ENCODE results near the gene PSMG4.

PSMG4 gene

DNA sequence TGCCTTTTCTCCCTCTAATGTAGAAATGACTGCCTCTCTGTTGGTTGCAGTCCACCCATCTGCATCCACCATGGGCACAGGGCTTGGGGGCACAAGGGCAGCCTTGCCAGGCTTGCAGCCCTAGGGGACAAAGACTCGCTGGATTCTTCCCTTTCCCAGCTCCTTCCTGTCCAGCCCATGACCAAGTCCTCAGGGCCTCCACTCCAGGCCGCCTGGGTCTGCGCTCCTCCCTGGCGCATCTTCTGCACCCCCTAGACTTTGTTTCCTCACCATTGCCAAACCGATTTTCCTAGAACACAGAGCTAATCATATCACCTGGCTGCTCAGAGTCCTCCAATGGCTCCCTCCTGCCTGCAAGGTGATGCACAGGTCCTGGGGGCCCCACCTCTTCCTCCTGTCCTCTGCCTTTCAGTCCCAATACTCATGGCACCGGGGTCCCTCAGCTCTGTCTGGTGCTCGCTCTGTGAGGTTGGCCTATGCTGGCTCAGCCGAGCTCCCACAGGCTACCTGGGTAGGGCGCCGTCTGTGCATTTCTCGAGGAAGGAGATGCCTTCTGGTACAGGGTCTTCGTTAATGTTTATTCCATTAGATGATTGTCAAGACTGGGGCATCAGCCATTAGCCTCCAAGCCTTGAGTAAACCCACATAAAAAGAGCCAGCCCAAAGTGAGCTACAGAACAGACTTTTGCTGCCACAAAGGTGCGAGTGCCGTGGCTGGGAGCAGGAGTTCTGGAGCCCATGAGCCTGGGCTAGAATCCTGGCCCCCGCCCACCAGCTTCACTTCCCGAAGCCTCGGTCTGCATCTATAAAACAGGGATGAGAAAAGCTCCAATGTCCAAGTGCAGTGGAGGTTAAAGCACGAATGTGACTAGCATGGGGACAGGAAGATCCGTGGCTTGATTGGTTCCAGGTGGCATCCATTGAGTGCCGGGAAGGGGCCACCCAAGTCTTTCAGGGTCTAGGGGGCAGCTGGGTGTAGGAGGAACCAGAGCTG is 17.7 kb downstream of the PSMG4 start:
- no peak for DNase-seq (ENCODE audit: low read depth)

DNA sequence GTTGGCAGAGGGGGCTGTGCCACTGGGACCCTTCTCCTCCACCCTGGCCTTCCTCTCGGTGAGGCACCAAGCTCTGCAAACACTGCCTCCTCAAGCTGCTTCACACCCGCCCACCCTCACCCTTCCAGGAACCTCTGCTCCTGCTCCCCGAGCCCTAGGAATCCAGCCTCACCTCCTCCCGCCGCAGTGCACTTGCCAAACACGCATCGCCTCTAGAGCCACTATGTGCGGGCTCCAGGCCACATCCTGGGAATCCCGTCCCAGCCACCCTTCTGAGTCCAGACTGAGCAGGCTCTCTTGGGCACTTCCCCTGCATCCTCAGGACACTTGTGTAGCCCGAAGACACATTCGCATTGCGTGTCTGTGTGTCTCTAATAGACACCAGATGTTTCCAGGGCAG is 18.5 kb downstream of the PSMG4 start:
- DNase-seq (ENCODE audit: low read depth), result no peak

DNA sequence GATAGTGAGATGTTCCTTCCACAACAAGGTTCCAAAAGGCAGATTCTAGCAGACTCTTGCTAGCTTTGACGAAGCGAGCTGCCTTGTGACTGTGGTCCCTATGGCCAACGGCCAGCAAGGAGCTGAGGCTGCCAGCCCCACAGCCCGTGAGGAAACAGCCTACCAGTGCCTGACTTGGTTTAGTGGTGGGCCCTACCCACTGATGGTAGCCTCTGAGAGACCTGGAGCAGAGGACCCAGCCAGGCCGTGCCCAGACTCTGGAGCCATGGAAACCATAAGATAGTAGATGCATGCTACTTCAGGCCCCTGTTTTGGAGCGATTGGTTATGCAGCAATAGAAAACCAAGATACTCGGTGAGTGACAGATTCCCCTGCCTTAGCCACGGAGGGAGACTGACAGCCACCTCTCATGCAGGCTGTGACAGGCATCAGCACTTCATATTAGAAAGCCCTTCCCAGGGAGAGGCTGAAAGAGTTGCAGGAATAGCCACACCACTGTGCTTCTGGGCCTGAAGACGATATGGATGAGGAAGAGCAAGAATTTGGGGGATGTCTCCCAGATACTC is 19.2 kb downstream of the PSMG4 start:
- no peak for DNase-seq (ENCODE audit: low read depth)

DNA sequence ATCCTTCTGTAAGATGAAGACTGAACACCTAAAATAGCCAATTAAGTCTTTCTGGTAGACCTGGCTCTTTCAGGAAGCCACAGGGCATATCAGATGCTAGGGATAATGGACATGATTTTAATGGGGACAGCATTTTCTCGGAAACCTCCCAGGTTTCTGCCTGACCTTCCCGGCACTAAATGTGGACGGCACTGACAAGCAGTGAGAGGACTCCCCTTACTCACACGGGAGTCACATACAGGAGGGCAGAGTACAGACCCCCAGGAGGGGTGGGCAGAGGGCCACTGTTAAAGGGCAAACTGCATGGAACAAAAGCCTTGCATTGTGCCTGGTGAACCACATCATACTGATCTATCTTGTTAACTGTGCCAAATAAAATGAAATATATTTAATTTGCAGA is 19.9 kb downstream of the PSMG4 start:
- no peak for DNase-seq (ENCODE audit: low read depth)

DNA sequence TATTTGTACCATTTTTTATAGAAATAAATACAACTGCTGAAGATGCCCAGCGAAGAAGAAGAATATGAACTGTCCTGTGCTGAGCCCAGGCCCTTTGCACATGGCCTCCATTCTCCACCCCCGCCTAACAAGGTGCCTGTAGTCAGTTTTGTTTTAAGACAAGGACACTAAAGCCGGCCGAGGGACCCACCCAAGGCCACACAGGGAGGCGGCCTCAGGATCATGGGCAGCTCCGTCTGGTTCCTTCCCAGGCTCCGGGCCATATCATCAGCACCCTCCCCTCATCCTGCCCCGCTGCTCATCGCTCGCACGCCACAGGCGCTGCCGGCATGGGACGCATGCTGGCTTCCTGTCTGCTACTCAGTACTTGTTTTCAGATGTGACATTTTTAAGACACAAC is 21.3 kb downstream of the PSMG4 start:
- no peak for DNase-seq (ENCODE audit: low read depth)

DNA sequence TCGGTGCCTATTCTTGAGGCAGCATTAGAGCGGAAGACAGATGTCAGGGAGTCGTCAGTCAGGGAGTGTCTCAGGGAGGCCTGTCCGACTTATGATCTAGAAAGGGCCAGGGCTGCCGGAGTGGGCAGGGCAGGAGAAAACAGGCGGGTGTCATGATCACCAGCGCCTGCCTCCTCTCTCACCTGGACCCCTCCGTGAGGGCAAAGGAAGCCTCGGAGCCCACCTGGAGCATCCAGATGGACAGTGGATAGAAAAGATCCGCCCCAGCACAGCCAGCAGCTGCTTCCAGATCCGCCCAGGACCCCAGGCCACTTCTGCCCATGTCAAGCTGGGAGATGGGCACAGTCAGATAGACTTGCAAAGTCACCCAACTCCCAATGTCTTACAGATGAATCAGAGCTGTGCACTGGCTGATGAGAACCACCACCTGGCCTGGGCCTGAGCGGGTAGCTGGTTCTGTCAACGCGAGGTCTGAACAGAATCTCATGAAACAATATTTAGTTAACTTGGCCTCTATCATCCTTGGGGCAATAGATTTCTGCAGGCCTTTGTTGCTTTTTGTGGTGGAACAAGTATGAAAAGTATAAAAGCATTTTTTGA is 22.2 kb downstream of the PSMG4 start:
- DNase-seq (ENCODE audit: low read depth), result no peak

DNA sequence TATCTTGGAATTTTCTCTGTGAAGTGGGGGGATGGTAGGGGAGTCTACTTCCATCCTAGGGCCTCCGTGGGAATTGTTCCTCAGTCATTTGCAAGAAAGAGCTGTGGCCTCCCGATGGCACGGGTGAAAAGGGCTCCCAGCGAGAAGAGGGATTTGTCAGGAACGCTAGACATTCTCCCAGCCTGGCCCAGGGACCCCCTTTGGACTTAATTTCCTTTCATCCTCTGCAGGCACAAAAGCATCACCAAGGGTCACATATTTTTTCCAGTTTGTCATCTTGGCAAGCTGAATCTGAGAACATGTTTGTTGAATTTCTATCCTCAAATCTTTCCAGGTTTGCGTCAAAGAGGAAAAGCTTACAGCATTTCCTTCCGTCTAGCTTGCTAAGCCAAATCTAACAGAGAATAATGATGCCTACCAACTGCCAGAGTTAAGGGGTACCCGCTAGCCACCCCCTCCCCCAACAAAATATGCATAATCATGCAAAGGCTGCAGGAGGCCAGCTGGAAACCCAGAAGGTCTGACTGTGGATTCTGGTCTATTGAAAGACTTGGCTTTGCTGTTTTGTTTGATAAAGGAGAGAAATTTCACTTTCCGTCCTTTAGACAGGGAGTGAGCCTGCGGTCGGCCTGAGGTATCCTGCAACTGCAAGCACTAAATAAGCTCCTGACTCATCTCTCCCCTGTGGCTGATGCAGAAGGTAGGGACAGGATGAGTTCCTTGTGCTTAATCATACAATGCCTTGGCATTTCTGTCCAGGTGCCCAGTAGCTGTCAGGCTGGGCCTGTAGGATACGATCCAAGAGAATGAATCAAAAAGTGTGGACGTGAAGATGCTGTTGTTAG is 23.1 kb downstream of the PSMG4 start:
- peak; percentile 37 for DNase-seq (ENCODE audit: low read depth)

DNA sequence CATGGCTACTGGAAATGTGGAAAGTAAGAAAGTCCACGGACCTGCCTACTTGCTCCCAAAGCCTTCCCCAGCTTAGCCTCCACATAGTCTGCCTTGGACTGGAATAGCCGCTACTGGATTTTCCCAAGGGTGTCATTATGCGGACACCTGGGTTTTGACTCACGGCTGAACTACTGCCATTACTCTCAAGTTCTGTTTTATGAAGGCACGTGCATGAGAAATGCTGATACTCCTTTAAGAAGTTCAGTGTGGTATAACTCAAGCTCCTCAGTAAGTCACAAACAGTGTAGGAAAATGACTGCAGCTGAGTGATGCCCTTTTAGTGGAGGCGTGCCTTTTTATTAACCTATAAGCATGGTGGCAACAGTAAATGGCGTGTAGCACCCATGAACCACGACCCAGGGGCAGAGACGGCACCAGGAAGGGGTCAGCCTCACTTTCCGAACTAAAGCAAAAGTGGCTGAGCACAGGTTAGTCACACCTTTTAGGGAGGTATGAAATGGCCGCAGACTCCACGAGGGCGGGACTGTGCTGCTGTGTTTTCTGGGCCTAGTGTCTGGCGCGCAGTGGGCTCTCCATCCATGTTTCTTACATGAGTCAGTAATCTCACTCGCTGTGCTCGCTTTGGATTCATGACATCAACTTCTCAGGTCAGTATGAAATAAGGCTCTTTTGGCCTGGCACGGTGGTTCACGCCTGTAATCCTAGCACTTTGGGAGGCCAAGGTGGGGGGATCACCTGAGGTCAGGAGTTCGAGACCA is 23.9 kb downstream of the PSMG4 start:
- DNase-seq (ENCODE audit: low read depth), result peak; percentile 25

DNA sequence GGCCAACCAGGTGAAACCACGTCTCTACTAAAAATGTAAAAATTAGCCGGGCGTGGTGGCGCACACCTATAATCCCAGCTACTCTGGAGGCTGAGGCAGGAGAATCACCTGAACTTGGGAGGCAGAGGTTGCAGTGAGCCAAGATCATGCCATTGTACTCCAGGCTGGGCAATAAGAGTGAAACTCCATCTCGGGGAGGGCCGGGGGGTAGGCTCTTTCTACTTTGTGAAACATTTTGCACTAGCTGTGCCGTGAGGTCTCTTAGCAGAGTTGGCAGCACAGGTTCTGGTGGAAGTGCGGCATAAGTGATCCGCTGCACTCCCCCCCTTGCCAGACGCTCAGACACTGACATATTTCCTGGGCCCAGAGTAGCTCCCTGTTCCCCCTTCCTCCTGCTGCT is 24.5 kb downstream of the PSMG4 start:
- DNase-seq (ENCODE audit: low read depth), result no peak

DNA sequence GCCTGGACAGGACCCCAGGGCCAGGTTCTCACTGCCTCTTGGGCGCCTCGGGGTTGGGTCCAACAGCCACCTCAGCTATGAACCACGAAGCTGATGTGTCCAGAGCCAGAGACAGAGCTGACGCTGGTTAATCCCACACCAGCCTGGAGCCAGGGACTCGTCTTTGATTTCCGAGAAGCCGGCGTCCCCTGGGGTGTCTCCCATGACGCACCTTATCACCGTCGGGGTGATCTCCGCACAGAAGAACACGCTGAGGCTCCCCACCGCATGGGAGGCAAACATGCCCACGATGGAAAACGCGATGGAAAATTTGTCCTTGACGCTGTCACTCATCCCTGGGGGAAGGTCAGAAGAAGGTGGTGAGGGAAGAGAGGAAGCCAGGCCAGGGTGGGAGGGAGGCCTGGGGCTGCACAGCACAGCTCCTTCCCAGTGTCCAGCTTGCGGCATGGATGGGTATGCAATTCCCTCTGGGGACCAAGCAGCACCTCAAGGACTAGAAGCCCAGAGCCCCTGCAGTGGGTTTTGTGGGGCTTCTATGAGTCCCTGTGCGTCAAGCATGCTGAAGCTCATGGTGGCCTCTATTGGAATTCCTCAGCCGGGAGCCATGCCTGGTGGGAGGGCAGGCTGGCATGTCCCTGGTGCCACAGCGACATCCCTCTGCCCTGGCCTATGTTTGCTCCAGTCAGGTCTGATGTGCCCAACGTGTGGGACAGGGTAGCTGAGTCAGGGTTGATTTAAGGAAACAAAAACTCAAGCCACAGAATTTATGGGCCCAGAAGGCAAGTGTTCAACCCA is 25.1 kb downstream of the PSMG4 start:
- no peak for DNase-seq (ENCODE audit: low read depth)

DNA sequence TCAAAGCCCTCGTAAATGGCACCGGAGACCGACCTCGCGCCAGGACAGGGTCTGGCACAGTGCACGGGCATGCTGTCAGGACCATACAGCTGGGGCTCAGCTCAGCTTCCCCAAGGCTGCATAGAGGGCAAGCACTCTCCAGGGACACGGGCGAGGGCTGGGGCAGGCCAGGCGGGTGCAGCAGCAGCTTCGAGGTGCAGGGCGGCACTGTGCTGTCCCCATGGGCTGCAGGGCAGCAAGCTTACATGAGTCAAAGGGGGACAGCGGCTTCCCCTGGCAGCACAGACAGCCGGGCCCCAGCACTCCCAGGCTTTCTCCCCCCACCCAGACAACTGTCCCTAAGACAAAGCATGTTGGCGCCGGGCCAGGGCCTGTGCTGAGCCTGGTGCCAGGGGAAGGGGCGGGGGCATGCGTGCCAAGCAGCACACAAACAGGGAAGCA is 25.7 kb downstream of the PSMG4 start:
- no peak for DNase-seq (ENCODE audit: low read depth)

DNA sequence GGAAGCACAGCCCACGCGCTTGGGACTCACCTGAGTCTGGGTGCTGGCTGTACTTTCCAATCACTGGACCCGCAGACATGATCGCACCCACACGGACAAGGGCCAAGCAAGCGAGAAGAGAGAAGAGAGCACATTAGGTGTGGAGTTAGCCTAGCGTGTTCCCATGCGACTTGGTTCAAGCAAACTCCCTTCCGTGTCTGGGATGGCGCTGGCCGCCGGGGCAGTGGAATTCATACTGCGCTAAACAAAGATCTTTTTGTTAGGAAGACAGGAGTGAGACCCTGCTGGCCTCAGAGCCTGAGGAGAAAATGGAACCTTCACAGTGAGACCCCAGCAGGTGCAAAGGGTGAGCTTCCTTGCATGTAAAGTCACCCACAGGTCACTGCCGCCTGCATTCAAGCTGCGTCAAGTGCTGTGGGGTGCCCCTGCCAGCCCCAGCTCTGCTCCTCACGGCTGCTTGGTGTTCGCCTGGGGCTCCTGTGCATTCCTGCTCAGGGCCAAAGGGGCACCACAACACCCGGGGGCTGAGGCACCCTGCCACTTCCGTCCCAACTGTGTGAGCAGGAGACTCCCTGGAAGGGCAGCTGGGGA is 26.4 kb downstream of the PSMG4 start:
- no peak for DNase-seq (ENCODE audit: low read depth)

DNA sequence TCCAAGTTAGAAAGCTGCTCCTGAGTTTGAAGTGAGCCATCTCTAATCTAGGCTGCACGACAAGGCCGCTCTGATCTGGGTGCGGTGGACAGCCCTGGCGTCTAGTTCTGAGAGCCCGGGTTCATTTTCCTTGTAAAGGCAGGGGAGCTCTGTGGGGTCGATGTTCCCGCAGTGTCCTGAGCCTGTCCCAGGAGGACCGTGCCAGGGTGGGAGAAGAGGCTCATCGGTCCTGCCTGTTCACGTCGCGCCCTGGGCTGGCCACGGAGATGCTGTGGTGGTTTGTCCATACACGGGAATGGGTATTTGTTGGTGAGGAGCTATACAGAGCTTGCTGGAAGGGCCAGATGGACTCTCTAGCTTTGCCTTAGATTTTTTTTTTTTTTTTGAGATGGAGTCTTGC is 27.0 kb downstream of the PSMG4 start:
- no peak for DNase-seq (ENCODE audit: low read depth)

DNA sequence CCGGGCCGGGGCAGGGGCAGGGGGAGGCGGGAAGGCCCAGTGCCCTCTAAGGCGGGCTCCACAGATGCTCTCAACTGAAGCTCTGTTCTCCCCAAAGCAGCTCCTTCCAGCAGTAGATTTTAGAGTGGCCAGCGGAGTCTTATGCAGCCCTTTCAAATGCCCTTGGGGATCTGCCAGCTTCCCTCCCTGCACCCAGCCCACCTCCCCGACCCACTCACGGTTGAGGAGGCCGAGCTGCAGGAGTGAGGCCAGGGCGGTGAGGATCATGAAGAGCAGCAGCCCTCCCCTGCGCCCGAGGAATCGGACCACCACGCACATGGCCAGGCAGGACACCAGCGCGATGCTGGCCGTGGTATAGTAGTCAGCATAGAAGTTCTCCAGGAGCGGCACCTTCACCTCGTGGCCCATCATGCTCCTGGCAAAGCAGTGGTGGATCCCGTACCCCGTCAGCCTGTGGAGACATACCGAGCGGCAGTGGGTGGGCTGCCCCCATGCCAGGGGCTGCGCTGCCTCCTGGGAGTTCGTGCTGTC is 28.0 kb downstream of the PSMG4 start:
- DNase-seq (ENCODE audit: low read depth), result no peak

DNA sequence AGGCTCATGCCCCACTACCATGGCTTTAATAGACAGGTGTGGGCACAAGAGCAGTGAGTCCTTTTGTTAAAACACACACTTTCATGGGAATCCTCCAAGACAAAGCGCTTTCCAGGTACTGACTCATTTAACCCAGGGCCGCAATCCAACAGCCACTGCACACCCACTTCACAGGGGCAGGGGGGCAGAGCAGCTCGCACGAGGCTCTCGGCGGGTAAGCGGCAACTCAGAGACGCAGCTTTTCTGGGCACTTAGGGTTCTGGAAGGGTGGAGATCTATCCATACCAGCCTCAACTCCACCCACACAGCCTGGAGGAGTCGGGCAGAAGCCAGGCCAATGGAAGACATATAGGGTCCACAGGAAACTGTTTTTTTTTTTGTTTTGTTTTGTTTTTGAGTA is 28.6 kb downstream of the PSMG4 start:
- DNase-seq (ENCODE audit: low read depth), result no peak

DNA sequence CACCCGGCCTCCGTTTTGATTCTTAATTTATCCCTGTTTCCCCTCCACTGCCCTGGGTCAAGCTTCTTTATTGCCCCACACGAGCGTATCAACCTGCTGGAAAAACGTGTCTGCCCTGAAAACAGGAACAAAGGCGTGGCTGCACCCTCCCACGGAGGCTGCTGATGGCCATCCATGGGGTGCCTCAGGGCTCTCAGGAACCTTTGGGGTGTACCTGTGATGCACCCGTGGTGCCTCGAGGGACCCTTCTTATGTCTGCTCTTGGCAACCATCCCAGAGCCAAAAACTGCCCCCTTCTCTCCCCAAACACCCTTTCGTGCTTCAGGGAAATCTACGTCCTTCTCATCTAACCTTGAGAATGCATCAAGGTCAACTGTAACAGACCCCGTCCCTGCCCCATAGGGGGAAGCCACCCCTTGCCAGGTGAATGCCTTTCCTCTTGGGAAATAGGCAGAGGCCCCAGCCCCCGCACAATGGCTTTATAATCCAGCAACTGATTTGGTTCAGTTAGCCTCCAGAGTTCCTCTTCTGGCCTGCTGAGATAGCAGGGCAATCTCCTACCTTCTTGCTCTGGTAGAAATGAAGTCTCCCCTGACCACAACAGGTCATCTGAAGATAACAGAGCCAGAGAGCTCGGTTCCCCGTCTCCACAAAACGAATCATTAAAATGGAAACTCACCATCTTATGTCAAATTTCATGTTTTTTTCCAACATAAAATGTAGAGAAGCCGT is 29.4 kb downstream of the PSMG4 start:
- no peak for DNase-seq (ENCODE audit: low read depth)

DNA sequence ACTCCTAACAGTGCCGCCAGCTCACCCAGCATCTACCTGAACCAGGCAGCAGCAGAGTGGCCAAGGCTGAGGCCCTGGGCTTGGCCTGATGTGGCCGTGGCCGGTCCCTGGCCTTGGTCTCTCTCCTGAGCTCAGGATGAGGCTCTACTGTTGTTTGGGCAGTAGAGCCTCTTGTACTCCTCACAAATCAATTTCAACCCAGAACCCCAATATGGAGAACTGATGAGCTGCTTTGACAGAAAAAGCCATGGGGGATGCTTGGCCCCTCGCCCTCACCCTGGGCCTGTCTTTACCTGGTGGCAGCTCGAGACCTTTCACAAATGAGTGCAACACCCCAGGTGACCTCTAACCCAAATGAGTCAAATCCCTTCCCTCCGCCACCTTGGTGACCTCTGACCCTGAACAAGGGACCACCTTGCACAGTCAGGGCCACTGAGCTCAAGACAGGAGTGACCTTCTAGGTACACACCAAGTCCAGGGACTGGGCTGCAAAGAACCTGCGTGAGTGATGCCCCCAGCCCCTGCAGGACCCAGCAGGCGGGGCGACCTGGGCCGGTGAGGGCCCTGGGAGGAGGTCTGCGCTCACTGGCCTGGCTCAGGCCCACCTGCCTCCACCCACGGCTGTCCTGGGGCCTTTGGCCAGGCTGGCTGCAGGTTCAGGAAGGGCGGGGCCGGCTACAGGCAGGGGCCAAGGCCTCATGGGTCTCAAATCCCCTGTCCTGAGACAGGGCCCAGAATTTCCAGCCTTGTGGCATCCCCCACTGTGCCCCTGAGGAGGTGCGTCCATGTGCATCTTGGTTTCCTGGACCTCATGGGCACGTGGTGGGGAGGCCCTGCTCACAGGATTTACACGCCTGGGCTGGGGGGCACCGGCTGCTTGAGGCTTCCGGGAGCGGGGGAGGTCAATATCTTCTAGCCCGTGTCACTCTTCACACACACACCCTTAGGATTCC is 30.2 kb downstream of the PSMG4 start:
- DNase-seq (ENCODE audit: low read depth), result no peak

DNA sequence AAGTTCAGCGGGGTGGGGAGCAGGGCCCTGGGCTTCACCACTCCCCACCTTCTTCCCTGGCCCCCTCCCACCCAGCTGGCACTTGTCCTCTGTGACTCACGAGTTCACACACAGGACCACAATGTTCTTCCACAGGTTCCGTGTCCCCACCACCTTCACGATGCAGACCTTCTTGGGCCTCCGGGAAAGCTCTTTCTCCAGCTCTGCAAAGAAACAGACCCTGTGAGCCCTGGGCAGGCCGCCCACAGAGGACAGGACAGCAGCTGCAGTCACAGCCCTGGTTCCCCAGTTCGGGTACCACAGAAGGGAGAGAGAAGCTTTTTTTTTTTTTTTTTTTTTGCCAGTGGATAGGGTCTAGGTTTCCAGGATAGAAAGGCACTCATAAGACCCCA is 30.9 kb downstream of the PSMG4 start:
- DNase-seq (ENCODE audit: low read depth), result no peak
